ENCODE measurements around the gene IGF1R. TPM values are rescaled to one million over a fixed set of nuclear protein-coding genes. Genes with fewer than 3 reads are reported as not detected.
"Not testable (repeated sequence)": the region's sequence is repeated elsewhere in the genome, so short reads cannot be mapped to it uniquely, and the experiment has no call there.

The IGF1R gene
- total RNA-seq, 3 donors from 2014 or later = 34.7 to 65.2 (median 47.7) TPM

- TF ChIP-seq, protein P1, sequence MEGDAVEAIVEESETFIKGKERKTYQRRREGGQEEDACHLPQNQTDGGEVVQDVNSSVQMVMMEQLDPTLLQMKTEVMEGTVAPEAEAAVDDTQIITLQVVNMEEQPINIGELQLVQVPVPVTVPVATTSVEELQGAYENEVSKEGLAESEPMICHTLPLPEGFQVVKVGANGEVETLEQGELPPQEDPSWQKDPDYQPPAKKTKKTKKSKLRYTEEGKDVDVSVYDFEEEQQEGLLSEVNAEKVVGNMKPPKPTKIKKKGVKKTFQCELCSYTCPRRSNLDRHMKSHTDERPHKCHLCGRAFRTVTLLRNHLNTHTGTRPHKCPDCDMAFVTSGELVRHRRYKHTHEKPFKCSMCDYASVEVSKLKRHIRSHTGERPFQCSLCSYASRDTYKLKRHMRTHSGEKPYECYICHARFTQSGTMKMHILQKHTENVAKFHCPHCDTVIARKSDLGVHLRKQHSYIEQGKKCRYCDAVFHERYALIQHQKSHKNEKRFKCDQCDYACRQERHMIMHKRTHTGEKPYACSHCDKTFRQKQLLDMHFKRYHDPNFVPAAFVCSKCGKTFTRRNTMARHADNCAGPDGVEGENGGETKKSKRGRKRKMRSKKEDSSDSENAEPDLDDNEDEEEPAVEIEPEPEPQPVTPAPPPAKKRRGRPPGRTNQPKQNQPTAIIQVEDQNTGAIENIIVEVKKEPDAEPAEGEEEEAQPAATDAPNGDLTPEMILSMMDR (IDR thresholded peaks at IDR 0.05) = no peak
- H3K4me3 ChIP-seq = no peak overlapping the region
- H3K36me3 ChIP-seq (ENCODE audit: low read depth) = no peaks in the 10 kb centered on the region
- intact Hi-C loops (cut with DNase I, micrococcal nuclease) = no loop called here
- no peaks in the 10 kb centered on the region for H3K9me3 ChIP-seq
- H3K4me1 ChIP-seq (ENCODE audit: low read depth) = no peaks in the 10 kb centered on the region
- DNase-seq = no peak
- no peak for ATAC-seq
Measured at GRCh38 chr15:98611808-98612207, 36.5 kb upstream of the IGF1R start.

GRCh38 chr15:98612490-98613110 lies 35.7 kb upstream of the IGF1R start:
- Histone ChIP-seq H3K4me3 (no peak overlapping the region), H3K4me1 (ENCODE audit: low read depth) (no peaks in the 10 kb centered on the region), H3K9me3 (no peaks in the 10 kb centered on the region), H3K36me3 (ENCODE audit: low read depth) (no peaks in the 10 kb centered on the region)
- TF ChIP-seq, protein P1 (IDR thresholded peaks at IDR 0.05) = no peak
- ATAC-seq = no peak
- intact Hi-C loops (cut with DNase I, micrococcal nuclease) = no loop called here
- no peak for DNase-seq

DNA sequence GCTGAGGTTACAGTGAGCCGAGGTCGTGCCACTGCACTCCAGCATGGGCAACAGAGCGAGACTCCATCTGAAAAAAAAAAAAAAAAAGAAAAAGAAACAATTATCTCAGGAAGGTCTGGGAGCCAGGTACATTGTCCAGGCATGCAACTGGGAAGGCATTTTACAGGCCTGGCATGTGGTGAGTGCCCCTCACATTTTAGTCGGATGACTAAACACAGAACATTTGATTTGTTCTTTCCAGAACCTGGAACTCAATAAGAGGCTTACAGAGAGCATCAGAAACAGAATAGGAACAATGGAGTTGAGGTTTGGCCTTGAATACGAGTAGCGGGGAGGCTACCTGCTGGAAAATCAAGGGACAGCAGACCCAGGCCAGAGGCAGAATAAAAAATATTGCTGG lies 33.7 kb upstream of the IGF1R start:
- intact Hi-C loops (cut with DNase I, micrococcal nuclease) = no loop called here
- TF ChIP-seq, protein P1 (IDR thresholded peaks at IDR 0.05) = no peak
- ATAC-seq (no peak), DNase-seq (no peak)
- Histone ChIP-seq H3K4me3 (no peak overlapping the region), H3K9me3 (no peaks in the 10 kb centered on the region), H3K4me1 (ENCODE audit: low read depth) (no peaks in the 10 kb centered on the region), H3K36me3 (ENCODE audit: low read depth) (no peaks in the 10 kb centered on the region)

DNA sequence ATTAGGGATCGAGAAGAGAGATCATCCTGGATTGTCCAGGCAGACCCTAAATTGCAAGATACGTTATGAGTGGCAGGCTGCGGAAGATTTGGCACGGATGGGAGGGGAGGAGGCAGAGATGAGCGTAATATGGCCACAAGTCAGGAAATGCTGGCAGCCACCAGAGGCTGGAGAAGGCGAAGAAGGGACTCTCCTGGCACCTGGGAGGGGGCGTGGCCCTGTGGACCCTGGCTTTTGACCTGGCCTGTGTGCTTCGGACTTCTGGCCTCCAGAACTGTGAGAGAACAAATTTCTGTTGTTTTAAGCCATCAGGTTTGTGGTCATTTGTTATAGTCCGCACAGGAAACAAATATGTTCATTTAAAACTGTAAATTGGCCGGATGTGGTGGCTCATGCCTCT lies 31.9 kb upstream of the IGF1R start:
- DNase-seq (no peak), ATAC-seq (no peak)
- Histone ChIP-seq H3K36me3 (ENCODE audit: low read depth) (no peaks in the 10 kb centered on the region), H3K9me3 (no peaks in the 10 kb centered on the region), H3K4me1 (ENCODE audit: low read depth) (no peaks in the 10 kb centered on the region), H3K4me3 (no peak overlapping the region)
- TF ChIP-seq, protein P1 (IDR thresholded peaks at IDR 0.05) = no peak
- intact Hi-C loops (cut with DNase I, micrococcal nuclease) = no loop called here

DNA sequence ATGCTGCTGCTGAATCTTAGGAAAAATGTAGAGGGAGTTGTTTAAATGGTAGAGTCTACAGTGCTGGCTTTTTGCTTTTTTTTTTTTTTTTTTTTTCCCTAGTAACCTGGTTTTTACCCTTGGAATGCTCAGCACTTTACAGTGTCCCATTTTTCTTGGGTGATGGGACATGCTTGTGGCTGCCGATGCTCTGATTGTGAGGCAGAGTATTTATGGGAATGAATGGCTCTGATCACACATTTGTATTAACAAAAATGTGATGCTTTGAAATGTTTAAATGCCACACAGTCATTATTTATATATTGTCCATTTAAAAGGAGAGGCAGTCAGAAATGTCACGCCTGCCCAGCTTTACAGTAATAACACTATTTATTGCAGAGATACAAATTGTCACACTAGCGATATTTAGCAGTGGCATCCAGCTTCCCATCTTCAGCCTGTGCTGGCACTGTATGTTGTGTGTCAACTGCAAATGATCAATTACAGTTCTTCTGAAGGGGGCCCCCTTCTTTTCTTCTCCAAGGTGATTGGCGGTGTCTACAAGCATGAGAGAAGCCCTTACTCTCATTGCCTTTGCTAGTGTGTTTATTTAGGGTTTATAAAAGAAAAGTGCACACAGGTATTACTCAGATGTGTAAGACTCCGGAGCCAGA lies 30.9 kb upstream of the IGF1R start:
- DNase-seq = no peak
- no peak for ATAC-seq
- TF ChIP-seq, protein P1 (IDR thresholded peaks at IDR 0.05) = no peak

DNA sequence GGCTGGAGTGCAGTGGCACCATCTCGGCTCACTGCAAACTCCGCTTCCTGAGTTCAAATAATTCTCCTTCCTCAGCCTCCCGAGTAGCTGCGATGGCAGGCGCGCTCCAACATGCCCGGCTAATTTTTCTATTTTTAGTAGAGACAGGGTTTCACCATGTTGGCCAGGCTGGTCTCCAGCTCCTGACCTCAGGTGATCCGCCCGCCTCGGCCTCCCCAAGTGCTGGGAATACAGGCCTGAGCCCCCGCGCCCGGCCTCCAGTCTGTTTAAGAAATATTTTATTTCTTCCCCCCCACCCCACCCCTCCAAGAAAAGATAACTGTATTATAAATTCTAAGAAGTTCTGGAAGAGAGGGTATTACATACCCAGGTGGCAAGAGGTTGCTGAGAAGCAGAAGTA lies 29.8 kb upstream of the IGF1R start:
- H3K9me3 ChIP-seq; DNase-seq; ATAC-seq; intact Hi-C loops (cut with DNase I, micrococcal nuclease); H3K36me3 ChIP-seq (ENCODE audit: low read depth); H3K4me3 ChIP-seq; H3K4me1 ChIP-seq (ENCODE audit: low read depth): not testable (repeated sequence)

More for the DNA sequence above, 30.9 kb upstream of the IGF1R start:
- intact Hi-C loops (cut with DNase I, micrococcal nuclease) = no loop called here
- Histone ChIP-seq H3K4me1 (ENCODE audit: low read depth) (no peaks in the 10 kb centered on the region), H3K9me3 (no peaks in the 10 kb centered on the region), H3K4me3 (no peak overlapping the region), H3K36me3 (ENCODE audit: low read depth) (no peaks in the 10 kb centered on the region)
